WTC11 (cell line): ENCODE measurements around the gene LRRC40. TPM values are rescaled to one million over a fixed set of nuclear protein-coding genes. Genes with fewer than 3 reads are reported as not detected.

ENCODE experiments used
- AFF4 ChIP-seq: sonication (generic); formaldehyde crosslinking; IDR thresholded peaks from 2 replicates; pipeline ENCODE4 v1.8.1; 2023; ENCODE audit warnings: mild to moderate bottlenecking, missing genetic modification reagents, borderline replicate concordance
- ATF1 ChIP-seq: sonication (generic); formaldehyde crosslinking; IDR thresholded peaks from 2 replicates; pipeline ENCODE4 v1.8.1; 2023; ENCODE audit warnings: mild to moderate bottlenecking, moderate library complexity, missing genetic modification reagents
- CDX4 ChIP-seq: fragments of 250-450 bp; sonication (Bioruptor Pico); IDR thresholded peaks from 2 replicates; pipeline ENCODE4 v1.9.0; 2021; ENCODE audit warnings: moderate library complexity, mild to moderate bottlenecking, inconsistent platforms, borderline replicate concordance
- E2F5 ChIP-seq: sonication (generic); formaldehyde crosslinking; IDR thresholded peaks from 2 replicates; pipeline ENCODE4 v1.8.1; 2022; ENCODE audit warnings: mild to moderate bottlenecking, moderate library complexity, missing genetic modification reagents
- HMGA2 ChIP-seq: fragments of 250-450 bp; sonication (Bioruptor Pico); IDR thresholded peaks from 2 replicates; pipeline ENCODE4 v1.4.0; 2021; ENCODE audit warnings: mild to moderate bottlenecking, moderate library complexity
- IRF1 ChIP-seq: sonication (generic); formaldehyde crosslinking; IDR thresholded peaks from 2 replicates; pipeline ENCODE4 v1.8.0; 2023; ENCODE audit warnings: missing genetic modification reagents
- MYBL2 ChIP-seq: sonication (generic); formaldehyde crosslinking; IDR thresholded peaks from 2 replicates; pipeline ENCODE4 v1.8.1; 2023; ENCODE audit warnings: mild to moderate bottlenecking, moderate library complexity, missing genetic modification reagents
- PRDM15 ChIP-seq: sonication (generic); formaldehyde crosslinking; IDR thresholded peaks from 2 replicates; pipeline ENCODE4 v1.8.0; 2022; ENCODE audit warnings: missing genetic modification reagents
- USF2 ChIP-seq: sonication (generic); formaldehyde crosslinking; IDR thresholded peaks from 2 replicates; pipeline ENCODE4 v1.8.1; 2023; ENCODE audit warnings: mild to moderate bottlenecking, missing genetic modification reagents, moderate library complexity
- ZBTB43 ChIP-seq: sonication (generic); formaldehyde crosslinking; IDR thresholded peaks from 2 replicates; pipeline ENCODE4 v1.8.1; 2023; ENCODE audit warnings: mild to moderate bottlenecking, missing genetic modification reagents
- ZNF281 ChIP-seq: sonication (generic); formaldehyde crosslinking; IDR thresholded peaks from 2 replicates; pipeline ENCODE4 v1.8.0; 2023; ENCODE audit warnings: mild to moderate bottlenecking, missing genetic modification reagents
- ZNF423 ChIP-seq: fragments of 250-450 bp; sonication (Bioruptor Pico); IDR thresholded peaks from 2 replicates; pipeline ENCODE4 v2.1.2; 2022; ENCODE audit warnings: mild to moderate bottlenecking, moderate library complexity
- ZNF425 ChIP-seq: fragments of 250-450 bp; sonication (Bioruptor Pico); conservative IDR thresholded peaks from 2 replicates; pipeline ENCODE4 v1.9.0; 2021; ENCODE audit warnings: mild to moderate bottlenecking
- ZNF532 ChIP-seq: fragments of 250-450 bp; sonication (Bioruptor Pico); IDR thresholded peaks from 2 replicates; pipeline ENCODE4 v1.9.0; 2021; ENCODE audit warnings: mild to moderate bottlenecking, borderline replicate concordance
- total RNA-seq: library from RNA; stranded (reverse); gene quantifications from 3 replicates; pipeline ENCODE4 v1.2.3, GENCODE V29; 2021

The LRRC40 gene
- total RNA-seq, 1 experiment from 2014 or later = 26.7 TPM

- no peak for TF ChIP-seq USF2 (CRISPR knock-in tag)
- TF ChIP-seq ZBTB43 (CRISPR knock-in tag) = no peak
- TF ChIP-seq PRDM15 = no peak
- TF ChIP-seq IRF1 (CRISPR knock-in tag) = no peak
- TF ChIP-seq HMGA2 (CRISPR knock-in tag) = no peak
- TF ChIP-seq CDX4 = no peak
- no peak for TF ChIP-seq MYBL2 (CRISPR knock-in tag)
- TF ChIP-seq E2F5 = no peak
- TF ChIP-seq ZNF423 = no peak
- no peak for TF ChIP-seq AFF4 (CRISPR knock-in tag)
- TF ChIP-seq ZNF281 (CRISPR knock-in tag) = no peak
- no peak for TF ChIP-seq ZNF425 (CRISPR knock-in tag)
- no peak for TF ChIP-seq ZNF532 (CRISPR knock-in tag)
- TF ChIP-seq ATF1 (CRISPR knock-in tag) = no peak
These were observed 5.4 kb upstream of the LRRC40 start (continued) for GRCh38 chr1:70210820-70211219.
